ENCODE results near the gene SPATA12. TPM values are rescaled to one million over a fixed set of nuclear protein-coding genes. Genes with fewer than 3 reads are reported as not detected.
A peak's percentile ranks its signal among the peaks of the same experiment; 100 is the strongest.

SPATA12 gene
- not detected for total RNA-seq
- long read RNA-seq, partial matches to known transcripts: 0 of 2 reads
- long read RNA-seq, other reads (novel, unspliced or antisense): 2 of 2 reads

- intact Hi-C loops (cut with DNase I): no loop called here
Observed at GRCh38 chr3:57060089-57060821, at the start of gene SPATA12. TSS of gene SPATA12 (plus strand) at chr3:57060664. CDS start at chr3:57073695, 13,031 bp downstream.

GRCh38 chr3:57011022-57011421 lies 49.4 kb upstream of the SPATA12 start:
- DNase-seq (ENCODE audit: low spot score): no peak
- intact Hi-C loops (cut with DNase I): no loop called here

More at GRCh38 chr3:57060089-57060821, at the start of gene SPATA12:
- peak; percentile 84 for DNase-seq (ENCODE audit: low spot score)

- no peak for DNase-seq (ENCODE audit: low spot score)
- intact Hi-C loops (cut with DNase I): no loop called here
Observed at GRCh38 chr3:57012847-57013246, 47.6 kb upstream of the SPATA12 start.

- intact Hi-C loops (cut with DNase I): no loop called here
- no peak for DNase-seq (ENCODE audit: low spot score)
Observed at GRCh38 chr3:57015350-57015729, 45.1 kb upstream of the SPATA12 start.

GRCh38 chr3:57015912-57016311 lies 44.6 kb upstream of the SPATA12 start:
- intact Hi-C loops (cut with DNase I): no loop called here
- DNase-seq (ENCODE audit: low spot score): no peak

- no peak for DNase-seq (ENCODE audit: low spot score)
- intact Hi-C loops (cut with DNase I): no loop called here
Observed at GRCh38 chr3:57017459-57017845, 43.0 kb upstream of the SPATA12 start.

GRCh38 chr3:57018246-57018645 lies 42.2 kb upstream of the SPATA12 start:
- intact Hi-C loops (cut with DNase I): no loop called here
- DNase-seq (ENCODE audit: low spot score): no peak

- intact Hi-C loops (cut with DNase I): no loop called here
- no peak for DNase-seq (ENCODE audit: low spot score)
Observed at GRCh38 chr3:57019057-57019456, 41.4 kb upstream of the SPATA12 start.

- peak; percentile 9 for DNase-seq (ENCODE audit: low spot score)
- intact Hi-C loops (cut with DNase I): no loop called here
Observed at GRCh38 chr3:57025237-57025636, 35.2 kb upstream of the SPATA12 start.

- intact Hi-C loops (cut with DNase I): no loop called here
- DNase-seq (ENCODE audit: low spot score): no peak
Observed at GRCh38 chr3:57026944-57027343, 33.5 kb upstream of the SPATA12 start.

GRCh38 chr3:57029383-57029782 lies 31.1 kb upstream of the SPATA12 start:
- no peak for DNase-seq (ENCODE audit: low spot score)
- intact Hi-C loops (cut with DNase I): no loop called here

GRCh38 chr3:57029924-57030323 lies 30.5 kb upstream of the SPATA12 start:
- DNase-seq (ENCODE audit: low spot score): no peak
- intact Hi-C loops (cut with DNase I): no loop called here

- no peak for DNase-seq (ENCODE audit: low spot score)
- intact Hi-C loops (cut with DNase I): no loop called here
Observed at GRCh38 chr3:57030721-57031120, 29.7 kb upstream of the SPATA12 start.

GRCh38 chr3:57031631-57032541 lies 28.6 kb upstream of the SPATA12 start:
- intact Hi-C loops (cut with DNase I): no loop called here
- no peak for DNase-seq (ENCODE audit: low spot score)

GRCh38 chr3:57036952-57037351 lies 23.5 kb upstream of the SPATA12 start:
- peak; percentile 46 for DNase-seq (ENCODE audit: low spot score)
- intact Hi-C loops (cut with DNase I): no loop called here

GRCh38 chr3:57038466-57039164 lies 21.8 kb upstream of the SPATA12 start:
- intact Hi-C loops (cut with DNase I): no loop called here
- peak; percentile 15 for DNase-seq (ENCODE audit: low spot score)

- intact Hi-C loops (cut with DNase I): no loop called here
- DNase-seq (ENCODE audit: low spot score): peak; percentile 69
Observed at GRCh38 chr3:57041674-57042073, 18.8 kb upstream of the SPATA12 start.

GRCh38 chr3:57043518-57043917 lies 16.9 kb upstream of the SPATA12 start:
- intact Hi-C loops (cut with DNase I): no loop called here
- DNase-seq (ENCODE audit: low spot score): peak; percentile 24

- DNase-seq (ENCODE audit: low spot score): no peak
- intact Hi-C loops (cut with DNase I): no loop called here
Observed at GRCh38 chr3:57046101-57046765, 14.2 kb upstream of the SPATA12 start.
